Measurements from ENCODE around the gene ANKRD1. TPM values are rescaled to one million over a fixed set of nuclear protein-coding genes. Genes with fewer than 3 reads are reported as not detected.

Gene ANKRD1
- total RNA-seq, 1 experiment from 2014 or later: not detected

DNA sequence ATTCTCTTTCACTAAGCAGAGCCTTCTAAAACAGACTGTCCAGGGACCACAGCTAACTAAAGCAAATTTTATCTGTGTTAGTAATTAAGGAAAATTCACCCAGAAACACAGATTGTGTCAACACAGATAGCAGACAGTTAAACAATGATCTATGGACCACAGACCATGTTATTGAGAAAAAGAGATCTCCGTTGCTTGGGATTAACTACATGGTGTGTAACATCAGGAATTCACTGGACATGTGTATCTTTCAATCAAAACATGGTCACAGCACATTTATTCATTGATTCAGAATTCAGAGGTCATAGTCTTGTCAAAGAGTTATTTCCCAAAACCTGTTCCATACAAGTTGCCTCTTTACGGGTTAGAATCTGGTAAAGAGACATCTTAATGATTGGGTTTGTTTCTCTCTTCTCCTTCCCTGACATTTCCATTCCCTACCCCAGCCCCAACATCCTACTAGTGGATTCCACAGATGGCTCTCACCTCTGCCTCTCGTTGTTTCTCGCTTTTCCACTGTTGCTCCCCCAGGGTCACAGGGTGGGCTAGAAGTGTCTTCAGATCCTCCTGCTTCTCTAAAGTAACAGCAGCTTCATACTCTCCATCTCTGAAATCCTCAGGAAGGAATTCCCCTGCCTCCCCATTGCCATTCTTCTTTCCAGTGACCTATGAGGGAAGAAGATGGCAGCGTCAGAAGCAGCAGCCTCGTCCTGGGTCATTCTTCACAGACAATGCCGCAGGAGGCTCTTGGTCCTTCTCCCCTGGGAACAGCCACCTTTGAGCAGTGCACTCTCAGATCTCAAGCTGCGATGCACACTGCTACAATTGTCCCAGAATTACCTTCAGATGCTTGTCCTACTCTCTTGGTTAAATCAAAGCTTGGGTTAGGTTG is 958 bp downstream of the ANKRD1 start:
- Histone ChIP-seq H3K4me2 (ENCODE audit: low read length) (no peak overlapping the region), H3K27ac (ENCODE audit: low read depth, low read length) (no peak overlapping the region)

DNA sequence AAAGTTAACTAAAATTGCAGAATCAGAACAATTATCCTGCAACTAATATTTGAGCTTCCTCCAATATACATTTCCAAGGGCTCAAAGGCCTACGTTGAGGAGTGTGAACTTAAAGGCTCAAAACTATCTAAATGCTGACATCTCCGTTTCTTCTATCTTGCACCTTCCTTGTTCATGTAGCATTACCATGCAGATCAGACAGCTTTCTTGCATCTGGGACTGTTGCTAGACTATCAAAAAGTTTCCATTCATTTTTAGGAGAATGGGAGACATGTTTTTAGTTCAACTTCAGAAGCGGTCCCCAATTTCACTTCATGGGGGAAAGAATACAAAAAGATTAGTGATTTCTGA is 2.9 kb downstream of the ANKRD1 start:
- Histone ChIP-seq H3K27me3 (ENCODE audit: insufficient read depth, low read length) (no peaks in the 10 kb centered on the region), H3K4me1 (ENCODE audit: control insufficient read depth in 1 of 2, insufficient read depth in 2 of 2, low read length in 2 of 2) (peaks cover 9 to 12% of the 10 kb centered on the region in 2 experiments), H3K27ac (ENCODE audit: low read depth, low read length) (no peak overlapping the region), H3K4me2 (ENCODE audit: low read length) (no peak overlapping the region), H3K79me2 (ENCODE audit: insufficient read depth, low read length) (no peaks in the 10 kb centered on the region), H4K20me1 (ENCODE audit: insufficient read depth) (no peaks in the 10 kb centered on the region), H3K36me3 (ENCODE audit: control insufficient read depth in 1 of 2, insufficient read depth in 2 of 2, low read length in 2 of 2) (no peaks in the 10 kb centered on the region), H3K9me3 (ENCODE audit: control insufficient read depth in 1 of 2, insufficient read depth in 1 of 2, low read depth in 1 of 2, low read length in 2 of 2) (no peaks in the 10 kb centered on the region), H2AFZ (ENCODE audit: low read depth, low read length, poor library complexity, severe bottlenecking) (no peak overlapping the region), H3K4me3 (replicated peaks in 1 of 2; ENCODE audit: low read depth in 1 of 2, low read length in 2 of 2) (no peak overlapping the region), H3K9me2 (ENCODE audit: insufficient read depth) (no peaks in the 10 kb centered on the region), H3K9ac (ENCODE audit: low read length) (no peak overlapping the region)
- CTCF ChIA-PET: no interaction called here
- DNase-seq (ENCODE audit: low read depth, low spot score) (no peak), ATAC-seq (no peak)
- BruUV-seq (replicated peaks): no TSS peak
- POLR2A ChIA-PET: no interaction called here
- RAD21 ChIA-PET (ENCODE audit: low non-redundant PET in 1 of 2, low total read pairs in 2 of 2, uncharacterized antibody in 2 of 2, unreplicated experiment in 2 of 2): no interaction called here
- intact Hi-C loops (cut with micrococcal nuclease): loop anchor here (10.0 kb wide), 1 partner anchor 717 kb away; the partner anchor contains the start of gene PPP1R3C
- no peak for TF ChIP-seq TCF7L2 (IDR thresholded peaks at IDR 0.05; ENCODE audit: borderline replicate concordance, extremely low read depth, insufficient read depth, insufficient read length)
- TF ChIP-seq, protein P1, sequence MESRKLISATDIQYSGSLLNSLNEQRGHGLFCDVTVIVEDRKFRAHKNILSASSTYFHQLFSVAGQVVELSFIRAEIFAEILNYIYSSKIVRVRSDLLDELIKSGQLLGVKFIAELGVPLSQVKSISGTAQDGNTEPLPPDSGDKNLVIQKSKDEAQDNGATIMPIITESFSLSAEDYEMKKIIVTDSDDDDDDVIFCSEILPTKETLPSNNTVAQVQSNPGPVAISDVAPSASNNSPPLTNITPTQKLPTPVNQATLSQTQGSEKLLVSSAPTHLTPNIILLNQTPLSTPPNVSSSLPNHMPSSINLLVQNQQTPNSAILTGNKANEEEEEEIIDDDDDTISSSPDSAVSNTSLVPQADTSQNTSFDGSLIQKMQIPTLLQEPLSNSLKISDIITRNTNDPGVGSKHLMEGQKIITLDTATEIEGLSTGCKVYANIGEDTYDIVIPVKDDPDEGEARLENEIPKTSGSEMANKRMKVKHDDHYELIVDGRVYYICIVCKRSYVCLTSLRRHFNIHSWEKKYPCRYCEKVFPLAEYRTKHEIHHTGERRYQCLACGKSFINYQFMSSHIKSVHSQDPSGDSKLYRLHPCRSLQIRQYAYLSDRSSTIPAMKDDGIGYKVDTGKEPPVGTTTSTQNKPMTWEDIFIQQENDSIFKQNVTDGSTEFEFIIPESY (IDR thresholded peaks at IDR 0.05; ENCODE audit: extremely low read depth, insufficient replicate concordance, low read length): no peak
- no peak for TF ChIP-seq SRF (IDR thresholded peaks at IDR 0.05; ENCODE audit: low read depth)
- TF ChIP-seq, protein P2, sequence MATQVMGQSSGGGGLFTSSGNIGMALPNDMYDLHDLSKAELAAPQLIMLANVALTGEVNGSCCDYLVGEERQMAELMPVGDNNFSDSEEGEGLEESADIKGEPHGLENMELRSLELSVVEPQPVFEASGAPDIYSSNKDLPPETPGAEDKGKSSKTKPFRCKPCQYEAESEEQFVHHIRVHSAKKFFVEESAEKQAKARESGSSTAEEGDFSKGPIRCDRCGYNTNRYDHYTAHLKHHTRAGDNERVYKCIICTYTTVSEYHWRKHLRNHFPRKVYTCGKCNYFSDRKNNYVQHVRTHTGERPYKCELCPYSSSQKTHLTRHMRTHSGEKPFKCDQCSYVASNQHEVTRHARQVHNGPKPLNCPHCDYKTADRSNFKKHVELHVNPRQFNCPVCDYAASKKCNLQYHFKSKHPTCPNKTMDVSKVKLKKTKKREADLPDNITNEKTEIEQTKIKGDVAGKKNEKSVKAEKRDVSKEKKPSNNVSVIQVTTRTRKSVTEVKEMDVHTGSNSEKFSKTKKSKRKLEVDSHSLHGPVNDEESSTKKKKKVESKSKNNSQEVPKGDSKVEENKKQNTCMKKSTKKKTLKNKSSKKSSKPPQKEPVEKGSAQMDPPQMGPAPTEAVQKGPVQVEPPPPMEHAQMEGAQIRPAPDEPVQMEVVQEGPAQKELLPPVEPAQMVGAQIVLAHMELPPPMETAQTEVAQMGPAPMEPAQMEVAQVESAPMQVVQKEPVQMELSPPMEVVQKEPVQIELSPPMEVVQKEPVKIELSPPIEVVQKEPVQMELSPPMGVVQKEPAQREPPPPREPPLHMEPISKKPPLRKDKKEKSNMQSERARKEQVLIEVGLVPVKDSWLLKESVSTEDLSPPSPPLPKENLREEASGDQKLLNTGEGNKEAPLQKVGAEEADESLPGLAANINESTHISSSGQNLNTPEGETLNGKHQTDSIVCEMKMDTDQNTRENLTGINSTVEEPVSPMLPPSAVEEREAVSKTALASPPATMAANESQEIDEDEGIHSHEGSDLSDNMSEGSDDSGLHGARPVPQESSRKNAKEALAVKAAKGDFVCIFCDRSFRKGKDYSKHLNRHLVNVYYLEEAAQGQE (IDR thresholded peaks at IDR 0.05; ENCODE audit: low read depth): no peak
- TF ChIP-seq FOSL1 (IDR thresholded peaks at IDR 0.05; ENCODE audit: low read depth): no peak

More for the DNA sequence above, 958 bp downstream of the ANKRD1 start:
- H3K4me1 ChIP-seq (ENCODE audit: control insufficient read depth in 1 of 2, insufficient read depth in 2 of 2, low read length in 2 of 2): peaks cover 9 to 12% of the 10 kb centered on the region in 2 experiments
- no peaks in the 10 kb centered on the region for H3K27me3 ChIP-seq (ENCODE audit: insufficient read depth, low read length)
- no peaks in the 10 kb centered on the region for H3K79me2 ChIP-seq (ENCODE audit: insufficient read depth, low read length)
- H3K9me3 ChIP-seq (ENCODE audit: control insufficient read depth in 1 of 2, insufficient read depth in 1 of 2, low read depth in 1 of 2, low read length in 2 of 2): no peaks in the 10 kb centered on the region
- ChIA-PET CTCF (interaction anchor here (1.0 to 4.9 kb wide), 2 partner anchors 9 to 86 kb away, joined by 3 to 24 read pairs; no protein-coding TSS in a partner anchor), POLR2A (no interaction called here), RAD21 (ENCODE audit: low non-redundant PET in 1 of 2, low total read pairs in 2 of 2, uncharacterized antibody in 2 of 2, unreplicated experiment in 2 of 2) (no interaction called here)
- H3K36me3 ChIP-seq (ENCODE audit: control insufficient read depth in 1 of 2, insufficient read depth in 2 of 2, low read length in 2 of 2): no peaks in the 10 kb centered on the region
- no peak overlapping the region for H2AFZ ChIP-seq (ENCODE audit: low read depth, low read length, poor library complexity, severe bottlenecking)
- no peaks in the 10 kb centered on the region for H3K9me2 ChIP-seq (ENCODE audit: insufficient read depth)
- TF ChIP-seq SP1 (IDR thresholded peaks at IDR 0.05; ENCODE audit: low read depth): no peak
- no peak for TF ChIP-seq ELF1 (IDR thresholded peaks at IDR 0.05; ENCODE audit: borderline replicate concordance, low read depth)
- no peak for TF ChIP-seq EZH2 (IDR thresholded peaks at IDR 0.05)
- no peak for TF ChIP-seq CBX3 (IDR thresholded peaks at IDR 0.05; ENCODE audit: low read depth)
- no peak for TF ChIP-seq EGR1 (IDR thresholded peaks at IDR 0.05; ENCODE audit: low read depth)
- TF ChIP-seq POLR2AphosphoS5 (IDR thresholded peaks at IDR 0.05; ENCODE audit: low read depth, low read length): no peak
- no peak for TF ChIP-seq JUND (IDR thresholded peaks at IDR 0.05)
- TF ChIP-seq, protein P3, sequence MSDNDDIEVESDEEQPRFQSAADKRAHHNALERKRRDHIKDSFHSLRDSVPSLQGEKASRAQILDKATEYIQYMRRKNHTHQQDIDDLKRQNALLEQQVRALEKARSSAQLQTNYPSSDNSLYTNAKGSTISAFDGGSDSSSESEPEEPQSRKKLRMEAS (IDR thresholded peaks at IDR 0.05): no peak
- no peak for TF ChIP-seq SRF (IDR thresholded peaks at IDR 0.05; ENCODE audit: low read depth)
- TF ChIP-seq, protein P4, sequence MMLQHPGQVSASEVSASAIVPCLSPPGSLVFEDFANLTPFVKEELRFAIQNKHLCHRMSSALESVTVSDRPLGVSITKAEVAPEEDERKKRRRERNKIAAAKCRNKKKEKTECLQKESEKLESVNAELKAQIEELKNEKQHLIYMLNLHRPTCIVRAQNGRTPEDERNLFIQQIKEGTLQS (IDR thresholded peaks at IDR 0.05): no peak
- TF ChIP-seq YY1 (IDR thresholded peaks at IDR 0.05; ENCODE audit: extremely low read depth, insufficient replicate concordance, low read depth, low read length): no peak
- no peak for TF ChIP-seq TCF7L2 (IDR thresholded peaks at IDR 0.05; ENCODE audit: borderline replicate concordance, extremely low read depth, insufficient read depth, insufficient read length)
- TF ChIP-seq CEBPB (IDR thresholded peaks at IDR 0.05; ENCODE audit: low read depth): no peak
- no peak for TF ChIP-seq EZH2phosphoT487 (IDR thresholded peaks at IDR 0.05; ENCODE audit: borderline replicate concordance)
- no peaks in the 10 kb centered on the region for H4K20me1 ChIP-seq (ENCODE audit: insufficient read depth)
- no peak overlapping the region for H3K4me3 ChIP-seq (replicated peaks in 1 of 2; ENCODE audit: low read depth in 1 of 2, low read length in 2 of 2)
- DNase-seq (ENCODE audit: low read depth, low spot score): no peak
- no peak overlapping the region for H3K9ac ChIP-seq (ENCODE audit: low read length)
- BruUV-seq (replicated peaks): no TSS peak
- no peak for ATAC-seq
- intact Hi-C loops (cut with micrococcal nuclease): loop anchor here (10.0 kb wide), 1 partner anchor 715 kb away; the partner anchor contains the start of gene PPP1R3C
